HepG2 (cell line): ENCODE data around the gene ZNF48. TPM values are rescaled to one million over a fixed set of nuclear protein-coding genes. Genes with fewer than 3 reads are reported as not detected.

ENCODE experiments used
- ASH2L ChIP-seq: fragments of 300-600, 200-600 bp; sonication (generic); IDR thresholded peaks from 2 replicates; pipeline ENCODE4 v1.7.0; 2017; ENCODE audit warnings: low read depth, mild to moderate bottlenecking, moderate library complexity, mixed read lengths, low read length; ENCODE audit not compliant: insufficient read length
- EED ChIP-seq: sonication (generic); formaldehyde crosslinking; IDR thresholded peaks from 2 replicates; pipeline ENCODE4 v1.5.0; 2020; ENCODE audit warnings: mild to moderate bottlenecking, missing genetic modification reagents
- ERF ChIP-seq: IDR thresholded peaks from 2 replicates; pipeline ENCODE4 v1.6.1; 2018; ENCODE audit warnings: missing biosample characterization, missing genetic modification reagents
- GFI1 ChIP-seq: sonication (generic); formaldehyde crosslinking; IDR thresholded peaks from 2 replicates; pipeline ENCODE4 v1.5.0; 2020; ENCODE audit warnings: missing genetic modification reagents, mild to moderate bottlenecking, borderline replicate concordance
- KLF9 ChIP-seq: IDR thresholded peaks from 2 replicates; pipeline ENCODE4 v1.6.1; 2016; ENCODE audit warnings: low read depth
- RFX5 ChIP-seq: IDR thresholded peaks from 2 replicates; pipeline ENCODE4 v1.6.1; 2011; ENCODE audit warnings: low read depth, low read length, improper control_type of control experiment
- SMARCC2 ChIP-seq: fragments of 450-650 bp; IDR thresholded peaks from 2 replicates; pipeline ENCODE4 v1.6.1; 2017; ENCODE audit warnings: antibody characterized with exemption, mild to moderate bottlenecking
- TBP ChIP-seq: sonication (generic); formaldehyde crosslinking; IDR thresholded peaks from 2 replicates; pipeline ENCODE4 v1.5.0; 2020; ENCODE audit warnings: missing genetic modification reagents
- ZFYVE20 ChIP-seq: sonication (generic); formaldehyde crosslinking; IDR thresholded peaks from 2 replicates; pipeline ENCODE4 v1.8.0; 2023; ENCODE audit warnings: low read depth, mild to moderate bottlenecking, moderate library complexity, missing genetic modification reagents, borderline replicate concordance
- ZNF224 ChIP-seq: sonication (generic); formaldehyde crosslinking; IDR thresholded peaks from 2 replicates; pipeline ENCODE4 v1.5.0; 2020; ENCODE audit warnings: mild to moderate bottlenecking, missing genetic modification reagents
- ZNF557 ChIP-seq: sonication (generic); formaldehyde crosslinking; IDR thresholded peaks from 2 replicates; pipeline ENCODE4 v1.4.0; 2020; ENCODE audit warnings: missing genetic modification reagents
- ZNF589 ChIP-seq: sonication (generic); formaldehyde crosslinking; conservative IDR thresholded peaks from 2 replicates; pipeline ENCODE4 v1.8.0; 2022; ENCODE audit warnings: mild to moderate bottlenecking, moderate library complexity, missing genetic modification reagents
- ZNF614 ChIP-seq: IDR thresholded peaks from 2 replicates; pipeline ENCODE4 v1.6.1; 2018; ENCODE audit warnings: missing biosample characterization, missing genetic modification reagents, inconsistent platforms, borderline replicate concordance
- polyA plus RNA-seq, 8 experiments: library from polyadenylated mRNA; depleted of rRNA in 3 of 8; stranded (reverse) in 7 of 8; unstranded in 1 of 8; fragments of >200 nt; fragmentation: Illumina TruSeq in 4 of 8; extraction: Trizol in 4 of 8; gene quantifications; 2 replicates each; pipeline versions ENCODE4 v1.2.1 to v1.2.3, GENCODE V29; 2011 to 2016; ENCODE audit warnings: low read depth in 4 of 8, missing spikeins in 1 of 8, mixed read lengths in 1 of 8; ENCODE audit not compliant: insufficient read depth in 1 of 8
- total RNA-seq, 5 experiments: library from RNA; depleted of rRNA; stranded (reverse); fragments of >200 nt; fragmentation: Illumina TruSeq; extraction: Trizol; gene quantifications; 2 replicates each; pipeline ENCODE4 v1.2.3, GENCODE V29; 2016; ENCODE audit warnings: low read depth in 1 of 5
- TF ChIP-seq, protein P1 (sequence below): sonication (generic); formaldehyde crosslinking; IDR thresholded peaks from 2 replicates; pipeline ENCODE4 v1.4.0; 2020; ENCODE audit warnings: missing genetic modification reagents
- TF ChIP-seq, protein P2 (sequence below): sonication (generic); formaldehyde crosslinking; IDR thresholded peaks from 2 replicates; pipeline ENCODE4 v1.9.0; 2021; ENCODE audit warnings: mild to moderate bottlenecking, missing genetic modification reagents
- TF ChIP-seq, protein P3 (sequence below): sonication (generic); formaldehyde crosslinking; IDR thresholded peaks from 2 replicates; pipeline ENCODE4 v1.4.0; 2020; ENCODE audit warnings: missing genetic modification reagents, mild to moderate bottlenecking, borderline replicate concordance
- TF ChIP-seq, protein P4 (sequence below): sonication (generic); formaldehyde crosslinking; IDR thresholded peaks from 2 replicates; pipeline ENCODE4 v1.4.0; 2020; ENCODE audit warnings: missing genetic modification reagents

The ZNF48 gene
- total and polyA plus RNA-seq, 2 of the 13 experiments (the other 11 are each of a cell fraction or from before 2014, with no cell fraction given) = 9.9 to 12.3 TPM

DNA sequence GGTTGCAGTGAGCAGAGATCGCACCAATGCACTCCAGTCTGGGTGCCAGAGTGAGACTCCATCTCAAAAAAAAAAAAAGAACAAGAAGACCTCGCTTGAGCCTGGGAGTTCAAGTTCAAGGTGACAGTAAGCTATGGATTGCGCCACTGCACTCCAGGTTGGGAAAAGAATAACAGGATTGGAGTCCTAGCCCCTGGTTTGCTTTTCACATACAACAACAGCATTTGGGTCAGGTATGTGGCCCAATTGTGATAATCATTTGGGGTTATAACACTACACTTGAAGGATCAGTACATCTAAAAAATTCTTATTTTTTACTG, 53.9 kb downstream of the ZNF48 start (continued):
- TF ChIP-seq, protein P1, sequence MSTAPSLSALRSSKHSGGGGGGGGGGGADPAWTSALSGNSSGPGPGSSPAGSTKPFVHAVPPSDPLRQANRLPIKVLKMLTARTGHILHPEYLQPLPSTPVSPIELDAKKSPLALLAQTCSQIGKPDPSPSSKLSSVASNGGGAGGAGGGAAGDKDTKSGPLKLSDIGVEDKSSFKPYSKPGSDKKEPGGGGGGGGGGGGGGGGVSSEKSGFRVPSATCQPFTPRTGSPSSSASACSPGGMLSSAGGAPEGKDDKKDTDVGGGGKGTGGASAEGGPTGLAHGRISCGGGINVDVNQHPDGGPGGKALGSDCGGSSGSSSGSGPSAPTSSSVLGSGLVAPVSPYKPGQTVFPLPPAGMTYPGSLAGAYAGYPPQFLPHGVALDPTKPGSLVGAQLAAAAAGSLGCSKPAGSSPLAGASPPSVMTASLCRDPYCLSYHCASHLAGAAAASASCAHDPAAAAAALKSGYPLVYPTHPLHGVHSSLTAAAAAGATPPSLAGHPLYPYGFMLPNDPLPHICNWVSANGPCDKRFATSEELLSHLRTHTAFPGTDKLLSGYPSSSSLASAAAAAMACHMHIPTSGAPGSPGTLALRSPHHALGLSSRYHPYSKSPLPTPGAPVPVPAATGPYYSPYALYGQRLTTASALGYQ (CRISPR knock-in tag) = no peak
- TF ChIP-seq SMARCC2 = no peak
- no peak for TF ChIP-seq ASH2L
- peak; percentile 60; the same call in 1 of the 2 replicates for TF ChIP-seq GFI1 (CRISPR knock-in tag)
- TF ChIP-seq EED = no peak
- no peak for TF ChIP-seq ZFYVE20 (CRISPR knock-in tag)
- TF ChIP-seq KLF9 (CRISPR knock-in tag) = peak; percentile 59; the same call in 1 of the 2 replicates
- TF ChIP-seq ZNF589 (CRISPR knock-in tag) = no peak
- TF ChIP-seq, protein P2, sequence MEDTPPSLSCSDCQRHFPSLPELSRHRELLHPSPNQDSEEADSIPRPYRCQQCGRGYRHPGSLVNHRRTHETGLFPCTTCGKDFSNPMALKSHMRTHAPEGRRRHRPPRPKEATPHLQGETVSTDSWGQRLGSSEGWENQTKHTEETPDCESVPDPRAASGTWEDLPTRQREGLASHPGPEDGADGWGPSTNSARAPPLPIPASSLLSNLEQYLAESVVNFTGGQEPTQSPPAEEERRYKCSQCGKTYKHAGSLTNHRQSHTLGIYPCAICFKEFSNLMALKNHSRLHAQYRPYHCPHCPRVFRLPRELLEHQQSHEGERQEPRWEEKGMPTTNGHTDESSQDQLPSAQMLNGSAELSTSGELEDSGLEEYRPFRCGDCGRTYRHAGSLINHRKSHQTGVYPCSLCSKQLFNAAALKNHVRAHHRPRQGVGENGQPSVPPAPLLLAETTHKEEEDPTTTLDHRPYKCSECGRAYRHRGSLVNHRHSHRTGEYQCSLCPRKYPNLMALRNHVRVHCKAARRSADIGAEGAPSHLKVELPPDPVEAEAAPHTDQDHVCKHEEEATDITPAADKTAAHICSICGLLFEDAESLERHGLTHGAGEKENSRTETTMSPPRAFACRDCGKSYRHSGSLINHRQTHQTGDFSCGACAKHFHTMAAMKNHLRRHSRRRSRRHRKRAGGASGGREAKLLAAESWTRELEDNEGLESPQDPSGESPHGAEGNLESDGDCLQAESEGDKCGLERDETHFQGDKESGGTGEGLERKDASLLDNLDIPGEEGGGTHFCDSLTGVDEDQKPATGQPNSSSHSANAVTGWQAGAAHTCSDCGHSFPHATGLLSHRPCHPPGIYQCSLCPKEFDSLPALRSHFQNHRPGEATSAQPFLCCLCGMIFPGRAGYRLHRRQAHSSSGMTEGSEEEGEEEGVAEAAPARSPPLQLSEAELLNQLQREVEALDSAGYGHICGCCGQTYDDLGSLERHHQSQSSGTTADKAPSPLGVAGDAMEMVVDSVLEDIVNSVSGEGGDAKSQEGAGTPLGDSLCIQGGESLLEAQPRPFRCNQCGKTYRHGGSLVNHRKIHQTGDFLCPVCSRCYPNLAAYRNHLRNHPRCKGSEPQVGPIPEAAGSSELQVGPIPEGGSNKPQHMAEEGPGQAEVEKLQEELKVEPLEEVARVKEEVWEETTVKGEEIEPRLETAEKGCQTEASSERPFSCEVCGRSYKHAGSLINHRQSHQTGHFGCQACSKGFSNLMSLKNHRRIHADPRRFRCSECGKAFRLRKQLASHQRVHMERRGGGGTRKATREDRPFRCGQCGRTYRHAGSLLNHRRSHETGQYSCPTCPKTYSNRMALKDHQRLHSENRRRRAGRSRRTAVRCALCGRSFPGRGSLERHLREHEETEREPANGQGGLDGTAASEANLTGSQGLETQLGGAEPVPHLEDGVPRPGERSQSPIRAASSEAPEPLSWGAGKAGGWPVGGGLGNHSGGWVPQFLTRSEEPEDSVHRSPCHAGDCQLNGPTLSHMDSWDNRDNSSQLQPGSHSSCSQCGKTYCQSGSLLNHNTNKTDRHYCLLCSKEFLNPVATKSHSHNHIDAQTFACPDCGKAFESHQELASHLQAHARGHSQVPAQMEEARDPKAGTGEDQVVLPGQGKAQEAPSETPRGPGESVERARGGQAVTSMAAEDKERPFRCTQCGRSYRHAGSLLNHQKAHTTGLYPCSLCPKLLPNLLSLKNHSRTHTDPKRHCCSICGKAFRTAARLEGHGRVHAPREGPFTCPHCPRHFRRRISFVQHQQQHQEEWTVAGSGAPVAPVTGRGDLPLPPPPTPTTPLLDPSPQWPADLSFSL (CRISPR knock-in tag) = no peak
- no peak for TF ChIP-seq ZNF224 (CRISPR knock-in tag)
- TF ChIP-seq, protein P3, sequence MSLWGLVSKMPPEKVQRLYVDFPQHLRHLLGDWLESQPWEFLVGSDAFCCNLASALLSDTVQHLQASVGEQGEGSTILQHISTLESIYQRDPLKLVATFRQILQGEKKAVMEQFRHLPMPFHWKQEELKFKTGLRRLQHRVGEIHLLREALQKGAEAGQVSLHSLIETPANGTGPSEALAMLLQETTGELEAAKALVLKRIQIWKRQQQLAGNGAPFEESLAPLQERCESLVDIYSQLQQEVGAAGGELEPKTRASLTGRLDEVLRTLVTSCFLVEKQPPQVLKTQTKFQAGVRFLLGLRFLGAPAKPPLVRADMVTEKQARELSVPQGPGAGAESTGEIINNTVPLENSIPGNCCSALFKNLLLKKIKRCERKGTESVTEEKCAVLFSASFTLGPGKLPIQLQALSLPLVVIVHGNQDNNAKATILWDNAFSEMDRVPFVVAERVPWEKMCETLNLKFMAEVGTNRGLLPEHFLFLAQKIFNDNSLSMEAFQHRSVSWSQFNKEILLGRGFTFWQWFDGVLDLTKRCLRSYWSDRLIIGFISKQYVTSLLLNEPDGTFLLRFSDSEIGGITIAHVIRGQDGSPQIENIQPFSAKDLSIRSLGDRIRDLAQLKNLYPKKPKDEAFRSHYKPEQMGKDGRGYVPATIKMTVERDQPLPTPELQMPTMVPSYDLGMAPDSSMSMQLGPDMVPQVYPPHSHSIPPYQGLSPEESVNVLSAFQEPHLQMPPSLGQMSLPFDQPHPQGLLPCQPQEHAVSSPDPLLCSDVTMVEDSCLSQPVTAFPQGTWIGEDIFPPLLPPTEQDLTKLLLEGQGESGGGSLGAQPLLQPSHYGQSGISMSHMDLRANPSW = no peak
- TF ChIP-seq TBP (CRISPR knock-in tag) = no peak
- TF ChIP-seq, protein P4, sequence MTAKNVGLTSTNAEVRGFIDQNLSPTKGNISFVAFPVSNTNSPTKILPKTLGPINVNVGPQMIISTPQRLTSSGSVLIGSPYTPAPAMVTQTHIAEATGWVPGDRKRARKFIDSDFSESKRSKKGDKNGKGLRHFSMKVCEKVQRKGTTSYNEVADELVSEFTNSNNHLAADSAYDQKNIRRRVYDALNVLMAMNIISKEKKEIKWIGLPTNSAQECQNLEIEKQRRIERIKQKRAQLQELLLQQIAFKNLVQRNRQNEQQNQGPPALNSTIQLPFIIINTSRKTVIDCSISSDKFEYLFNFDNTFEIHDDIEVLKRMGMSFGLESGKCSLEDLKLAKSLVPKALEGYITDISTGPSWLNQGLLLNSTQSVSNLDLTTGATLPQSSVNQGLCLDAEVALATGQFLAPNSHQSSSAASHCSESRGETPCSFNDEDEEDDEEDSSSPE (CRISPR knock-in tag) = peak; percentile 31; the same call in 1 of the 2 replicates
- TF ChIP-seq ZNF614 (CRISPR knock-in tag) = peak; percentile 76
- no peak for TF ChIP-seq ZNF557 (CRISPR knock-in tag)
- TF ChIP-seq RFX5 = no peak
- peak; percentile 67; the same call in 1 of the 2 replicates for TF ChIP-seq ERF (CRISPR knock-in tag)
